GM12878 (cell line): ENCODE results near the gene DSG2. TPM values are rescaled to one million over a fixed set of nuclear protein-coding genes. Genes with fewer than 3 reads are reported as not detected.

Source experiments
- ATAC-seq: fragments of 200-7000 bp; cut with Tn5 transposase; 3 replicates; pipeline ENCODE4 v1.9.1; 2020; ENCODE audit warnings: mild to moderate bottlenecking, moderate library complexity
- BruUV-seq: library from RNA; stranded (reverse); fragments of 400-500 nt; replicated peaks from 2 replicates; lab custom pipeline; 2021; lab: Mats Ljungman, UMichigan
- CTCF ChIA-PET: fragments of 300-600 bp; sonication (Branson Sonifier 250); formaldehyde crosslinking; extraction: SDS; loops from one replicate; lab custom pipeline; 2021; ENCODE audit warnings: inconsistent platforms; lab: Yijun Ruan, JAX
- POLR2A ChIA-PET: fragments of 350-600 bp; formaldehyde crosslinking; extraction: SDS; loops from one replicate; lab custom pipeline; 2021; ENCODE audit warnings: inconsistent platforms; lab: Charles Lee
- RAD21 ChIA-PET: fragments of 300-600 bp; sonication (Branson Sonifier 250); formaldehyde crosslinking; loops from one replicate; lab custom pipeline; 2023; ENCODE audit warnings: antibody characterized with exemption; ENCODE audit not compliant: unreplicated experiment; lab: Charles Lee
- SMC1A ChIA-PET: fragments of 300-600 bp; sonication (Branson Sonifier 250); formaldehyde crosslinking; loops from one replicate; lab custom pipeline; 2023; ENCODE audit not compliant: unreplicated experiment, uncharacterized antibody; lab: Charles Lee
- DNase-seq: peaks from one replicate; pipeline ENCODE4 v3.0.0-alpha.2; 2011; ENCODE audit warnings: low read depth, low spot score
- FAIRE-seq: peaks from 3 replicates; lab custom pipeline; 2011; peaks lifted over from hg19 to GRCh38; lab: Jason Lieb, UNC
- H2AFZ ChIP-seq: 2 replicates; pipeline ENCODE4 v1.6.0; 2011; ENCODE audit warnings: low read depth, low read length, control low read depth; ENCODE audit not compliant: control insufficient read depth
- H3K27ac ChIP-seq: 2 replicates; pipeline ENCODE4 v1.5.1; 2011; ENCODE audit warnings: control low read depth; ENCODE audit not compliant: control insufficient read depth, insufficient read depth
- H3K27me3 ChIP-seq, 2 experiments: replicated peaks in 1 of 2; 2 replicates each; pipeline versions ENCODE4 v1.6.0 to v1.6.1; 2011; ENCODE audit warnings: low read length in 1 of 2; ENCODE audit not compliant: control insufficient read depth in 2 of 2, insufficient read depth in 2 of 2
- H3K36me3 ChIP-seq, 2 experiments: 2 replicates each; pipeline ENCODE4 v1.5.1; 2011; ENCODE audit warnings: low read length in 1 of 2; ENCODE audit not compliant: control insufficient read depth in 2 of 2, insufficient read depth in 2 of 2
- H3K4me1 ChIP-seq: 2 replicates; pipeline ENCODE4 v1.6.1; 2011; ENCODE audit warnings: mild to moderate bottlenecking, low read length, moderate library complexity, mixed read lengths; ENCODE audit not compliant: control insufficient read depth, insufficient read depth
- H3K4me2 ChIP-seq: 2 replicates; pipeline ENCODE4 v1.6.0; 2011; ENCODE audit warnings: control low read depth; ENCODE audit not compliant: control insufficient read depth, insufficient read depth
- H3K4me3 ChIP-seq: fragments of 200-600 bp; sonication (generic); 2 replicates; pipeline ENCODE4 v1.5.1; 2016
- H3K79me2 ChIP-seq: 2 replicates; pipeline ENCODE4 v1.6.0; 2011; ENCODE audit warnings: low read length; ENCODE audit not compliant: control insufficient read depth, insufficient read depth
- H3K9ac ChIP-seq: 2 replicates; pipeline ENCODE4 v1.8.0; 2011; ENCODE audit warnings: low read length, control low read depth, mixed read lengths; ENCODE audit not compliant: control insufficient read depth, insufficient read depth
- H3K9me3 ChIP-seq: replicated peaks from 3 replicates; pipeline ENCODE4 v1.5.1; 2011; ENCODE audit warnings: mild to moderate bottlenecking, low read length; ENCODE audit not compliant: control insufficient read depth, insufficient read depth
- H4K20me1 ChIP-seq: 2 replicates; pipeline ENCODE4 v1.6.0; 2011; ENCODE audit not compliant: control insufficient read depth, insufficient read depth
- ATF3 ChIP-seq: IDR thresholded peaks from 2 replicates; pipeline ENCODE4 v1.6.1; 2011; ENCODE audit warnings: low read depth, mild to moderate bottlenecking, low read length, moderate library complexity, borderline replicate concordance; ENCODE audit errors: extremely low read depth
- EED ChIP-seq: sonication (generic); IDR thresholded peaks from 2 replicates; pipeline ENCODE4 v1.6.1; 2016; ENCODE audit warnings: antibody characterized with exemption, low read depth
- MLLT1 ChIP-seq: fragments of 450-650 bp; IDR thresholded peaks from 2 replicates; pipeline ENCODE4 v1.6.1; 2016; ENCODE audit warnings: mild to moderate bottlenecking
- POU2F2 ChIP-seq: IDR thresholded peaks from 3 replicates; pipeline ENCODE4 v1.6.1; 2011; ENCODE audit warnings: low read depth, mild to moderate bottlenecking, low read length, borderline replicate concordance
- SMARCA5 ChIP-seq: fragments of 450-650 bp; IDR thresholded peaks from 2 replicates; pipeline ENCODE4 v1.6.1; 2017; ENCODE audit warnings: mild to moderate bottlenecking
- WGBS: methylation state at CpG from one replicate; pipeline ENCODE4 v1.1.6; 2016; ENCODE audit warnings: low lambda C conversion rate; ENCODE audit not compliant: insufficient replicate concordance, insufficient coverage; ENCODE audit errors: missing lambda C conversion rate; 5-methylcytosine and 5-hydroxymethylcytosine counted together
- in situ Hi-C: fragments of 300-500 bp; cut with MboI; formaldehyde crosslinking; loops from 9 replicates; pipeline ENCODE4 v1.14.3; 2018; ENCODE audit warnings: mixed read lengths
- intact Hi-C: fragments of 100-400 bp; cut with micrococcal nuclease; formaldehyde crosslinking; loops from one replicate; pipeline ENCODE4 v1.14.2; 2022; ENCODE audit not compliant: unreplicated experiment
- polyA plus RNA-seq, 11 experiments: library from polyadenylated mRNA; depleted of rRNA in 4 of 11; unstranded in 6 of 11; stranded (reverse) in 5 of 11; fragments of >200 nt; fragmentation: Nextera tagmentation in 4 of 11; fragmentation: Illumina TruSeq in 1 of 11; extraction: Ambion mirVana in 4 of 11; extraction: Trizol in 1 of 11; gene quantifications; 1 replicate in 1 of 11; 2 replicates in 10 of 11; pipeline versions ENCODE4 v1.2.1 to v1.2.3, GENCODE V29; 2011 to 2016; ENCODE audit warnings: inconsistent platforms in 2 of 11, missing spikeins in 2 of 11, low read depth in 1 of 11
- total RNA-seq, 4 experiments: library from RNA; depleted of rRNA in 3 of 4; stranded (reverse); fragments of >200 nt in 3 of 4; fragmentation: Illumina TruSeq in 1 of 4; extraction: Trizol in 1 of 4; gene quantifications; 2 replicates each; pipeline versions ENCODE4 v1.2.1 to v1.2.3, GENCODE V29; 2013 to 2021

DSG2 gene
- total and polyA plus RNA-seq, 10 of the 15 experiments (the other 5 are each of a cell fraction or from before 2014, with no cell fraction given): 11.7 to 46.2 (median 28.0) TPM

GRCh38 chr18:31551883-31552282 is 53.9 kb downstream of the DSG2 start:
- CTCF ChIA-PET: interaction anchor here (1.2 to 13.4 kb wide), 5 partner anchors 8 to 178 kb away, joined by 3 to 224 read pairs (median 4); no protein-coding TSS in a partner anchor
- in situ Hi-C loops: loop anchor here (10.0 kb wide), 1 partner anchor 127 kb away; no protein-coding TSS in a partner anchor

More at GRCh38 chr18:31551883-31552282, 53.9 kb downstream of the DSG2 start:
- H3K4me1 ChIP-seq: no peaks in the 10 kb centered on the region
- no peak overlapping the region for H3K27ac ChIP-seq
- WGBS: 72% methylated on average over 3 of the region's 3 CpGs
- intact Hi-C loops: loop anchor here (10.0 kb wide), 2 partner anchors 577 to 993 kb away; no protein-coding TSS in a partner anchor
- H3K9ac ChIP-seq: no peak overlapping the region
- POLR2A ChIA-PET: no interaction called here
- BruUV-seq: no TSS peak
- H2AFZ ChIP-seq: no peak overlapping the region
- no peaks in the 10 kb centered on the region for H3K36me3 ChIP-seq
- TF ChIP-seq ATF3: no peak
- TF ChIP-seq SMARCA5: no peak
- no peak for TF ChIP-seq MLLT1
- no peak for TF ChIP-seq EED
- no peak for TF ChIP-seq POU2F2
- TF ChIP-seq, all 136 proteins: peak for 0
- Histone ChIP-seq H3K79me2 (no peaks in the 10 kb centered on the region), H3K4me2 (no peak overlapping the region), H3K27me3 (no peaks in the 10 kb centered on the region), H3K4me3 (no peak overlapping the region), H4K20me1 (no peaks in the 10 kb centered on the region), H3K9me3 (no peaks in the 10 kb centered on the region)
- ATAC-seq: no peak
- RAD21 ChIA-PET: interaction anchor here (2.9 to 6.4 kb wide), 2 partner anchors 128 to 172 kb away, joined by 11 to 67 read pairs; no protein-coding TSS in a partner anchor
- no peak for FAIRE-seq
- SMC1A ChIA-PET: interaction anchor here (0.9 to 7.7 kb wide), 7 partner anchors 9 to 186 kb away, joined by 3 to 53 read pairs (median 5); no protein-coding TSS in a partner anchor
- no peak for DNase-seq
